Activated CD8-positive, alpha-beta memory T cell treated with anti-CD3 and anti-CD28 coated beads for 48 hours (primary cell): ENCODE data around the gene EHD1.

ENCODE experiments used
- DNase-seq, 3 experiments: peaks; one replicate each; pipeline ENCODE4 v3.0.0-alpha.2; 2020; ENCODE audit warnings: low read depth in 2 of 3, low spot score in 2 of 3

The EHD1 gene

DNA sequence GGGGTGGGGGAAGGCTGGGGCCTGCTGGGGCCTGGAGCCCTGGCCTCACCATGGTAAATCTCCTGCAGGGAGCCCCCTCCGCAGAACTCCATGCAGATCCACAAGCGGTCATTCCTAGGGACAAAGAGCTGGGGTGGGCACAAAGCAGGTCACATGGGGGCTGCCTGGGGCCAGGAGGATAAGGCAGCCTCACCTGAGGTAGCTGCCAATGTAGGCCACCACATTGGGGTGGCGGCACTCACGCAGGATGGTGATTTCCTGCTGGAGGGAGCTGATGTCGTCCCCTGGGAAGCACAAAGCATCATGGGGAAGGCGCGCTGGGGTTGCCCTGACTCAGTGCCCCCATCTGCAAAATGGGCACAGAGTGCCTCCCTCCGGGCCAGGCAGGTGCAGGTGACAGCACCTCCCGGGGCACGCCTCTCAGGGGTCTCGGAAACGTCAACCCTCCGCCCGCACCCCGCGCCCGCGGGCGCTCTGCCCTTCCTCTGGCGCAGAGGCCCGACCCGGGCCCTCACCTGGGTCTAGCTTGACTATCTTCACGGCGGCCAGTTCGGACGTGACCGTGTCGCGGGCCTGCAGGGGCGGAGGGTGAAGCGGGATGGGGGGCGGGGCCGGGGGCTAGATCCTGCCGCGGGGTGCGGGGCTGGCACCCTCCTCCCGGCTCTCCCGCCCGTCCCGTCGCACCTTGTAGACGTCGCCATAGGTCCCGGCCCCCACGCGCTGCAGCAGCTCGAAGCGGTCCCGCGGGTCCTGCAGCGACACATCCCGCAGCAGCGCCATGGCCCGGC, 75.9 kb downstream of the EHD1 start:
- DNase-seq = no peak
